GM23338 (cell line): ENCODE measurements around the gene ERI3.

Source experiments
- CTCF ChIP-seq, 2 experiments: fragments of 200-600 bp in 1 of 2; sonication (generic) in 1 of 2; conservative IDR thresholded peaks; 2 replicates each; pipeline versions ENCODE4 v1.5.1 to v1.6.1; 2016 to 2017; ENCODE audit warnings: antibody characterized with exemption in 2 of 2, low read depth in 2 of 2, mild to moderate bottlenecking in 2 of 2, moderate library complexity in 1 of 2
- ZNF114 ChIP-seq: fragments of 250-450 bp; sonication (Bioruptor Pico); IDR thresholded peaks from 2 replicates; pipeline ENCODE4 v1.5.0; 2020; ENCODE audit warnings: mild to moderate bottlenecking, moderate library complexity

- no peak for TF ChIP-seq CTCF (conservative IDR thresholded peaks at IDR 0.05; ENCODE audit: low read depth in 2 of 2)
- no peak for TF ChIP-seq ZNF114 (CRISPR knock-in tag)
Observed at GRCh38 chr1:44293761-44294315, 61.2 kb downstream of the ERI3 start.
